Islet precursor cell (in vitro differentiated cells): ENCODE data around the gene PIEZO2.

Experiments used
- DNase-seq: peaks from one replicate; pipeline ENCODE4 v3.0.0-alpha.2; 2018

The PIEZO2 gene

DNA sequence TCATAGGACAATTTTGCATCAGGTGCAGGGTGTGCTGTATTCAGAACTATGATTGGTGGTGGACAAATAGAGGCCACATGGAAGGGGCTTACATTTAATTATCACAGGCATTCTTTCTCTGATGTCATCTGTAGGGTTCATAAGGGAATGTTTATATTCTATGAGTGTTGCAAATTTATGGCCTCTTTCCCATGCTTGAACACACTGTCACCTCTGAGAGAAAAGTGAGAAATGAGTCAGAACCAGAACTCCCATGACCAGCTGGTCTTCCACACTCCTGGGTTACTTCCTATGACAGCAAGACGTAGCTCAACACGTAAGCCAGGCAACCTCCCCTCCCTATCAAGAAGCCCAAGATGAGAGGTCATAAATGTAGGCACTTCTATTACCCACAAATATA lies 310.8 kb downstream of the PIEZO2 start:
- DNase-seq, result no peak

DNA sequence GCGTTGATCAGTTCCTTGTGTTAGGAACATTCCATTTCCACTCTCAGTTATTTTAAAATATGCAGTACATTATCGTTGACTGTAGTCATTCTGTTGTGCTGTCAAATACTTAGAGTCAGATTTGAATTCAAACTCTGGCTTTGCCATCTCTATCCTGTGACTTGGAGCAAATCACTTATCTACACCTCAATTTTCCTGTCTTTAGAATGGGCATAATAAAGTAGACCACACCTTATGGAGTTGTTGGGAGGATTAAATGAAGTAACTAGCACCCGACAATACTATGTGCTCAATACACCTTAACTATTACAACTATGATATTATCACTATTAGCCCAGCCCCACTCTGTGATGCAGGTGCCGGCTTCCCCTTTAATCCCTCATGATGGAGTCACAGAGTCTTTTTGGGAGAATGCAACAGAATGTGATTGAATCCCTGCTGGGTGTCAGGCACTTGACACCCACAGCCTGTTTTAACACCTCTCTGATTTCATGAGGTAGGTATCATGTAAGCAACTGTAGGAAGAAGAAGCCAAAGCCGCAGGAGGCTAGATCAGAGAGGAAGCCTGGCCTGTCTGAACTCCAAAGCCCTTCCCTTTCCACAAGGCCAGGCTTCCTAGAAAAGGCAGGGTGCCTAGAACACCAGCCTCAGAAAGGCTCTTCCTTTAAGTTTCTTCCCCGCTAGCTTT lies 315.1 kb downstream of the PIEZO2 start:
- no peak for DNase-seq

DNA sequence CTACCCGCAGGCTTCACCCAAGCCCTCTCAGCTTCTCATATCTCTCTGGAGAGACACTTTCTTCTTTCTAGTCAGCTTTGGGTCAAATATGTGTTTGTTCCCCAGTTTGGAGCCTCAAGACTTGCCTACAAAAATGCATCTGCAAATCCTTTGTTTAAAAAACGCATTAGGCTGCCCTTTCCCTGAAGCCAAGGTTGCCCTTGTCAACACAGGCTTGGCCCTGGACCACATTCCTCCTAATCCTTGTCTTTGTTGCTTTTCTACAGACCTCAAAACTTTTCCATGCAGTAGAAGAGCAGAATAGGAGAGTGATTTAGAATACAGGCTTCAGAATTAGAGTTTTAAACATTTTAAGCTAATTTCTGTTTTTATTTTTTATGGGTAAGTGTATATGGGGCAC lies 315.7 kb downstream of the PIEZO2 start:
- no peak for DNase-seq

DNA sequence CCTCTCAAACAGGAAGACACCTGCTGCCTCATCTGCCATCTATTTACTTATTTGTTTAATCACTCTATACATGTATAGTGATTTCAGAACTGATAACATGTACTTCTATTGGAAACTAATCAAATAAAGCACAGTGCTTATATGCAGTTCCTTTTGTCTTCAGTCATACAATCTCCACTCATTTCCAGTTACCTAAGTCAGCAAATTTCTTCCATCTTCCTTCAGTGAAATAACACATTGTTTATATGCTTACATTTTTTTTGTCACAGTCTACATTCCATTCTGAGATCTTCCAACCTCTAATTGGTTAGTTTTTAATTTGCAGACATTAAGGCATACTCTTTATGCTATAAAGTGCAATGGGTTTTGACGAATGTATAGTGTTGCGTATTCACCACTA lies 323.0 kb downstream of the PIEZO2 start:
- DNase-seq, result no peak

DNA sequence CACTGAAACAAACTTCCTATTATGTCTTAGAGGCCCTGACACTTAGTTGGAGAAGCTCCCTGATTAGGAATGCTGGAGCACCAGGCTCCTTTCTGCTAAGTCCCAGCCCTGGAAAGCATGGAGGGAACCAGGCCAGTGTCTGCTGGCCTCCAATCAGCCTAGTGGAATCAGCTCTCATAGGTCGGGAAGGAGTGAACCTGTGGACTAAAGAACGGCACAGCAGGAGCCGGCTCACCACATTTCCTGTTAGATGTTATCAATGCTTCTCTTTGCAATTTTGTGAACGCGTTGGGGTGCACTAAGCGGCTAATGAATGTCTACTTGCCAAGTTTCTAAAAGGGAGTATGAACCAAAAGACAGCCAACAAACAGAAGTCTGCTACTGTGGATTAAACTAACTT lies 326.9 kb downstream of the PIEZO2 start:
- peak; percentile 64 for DNase-seq

DNA sequence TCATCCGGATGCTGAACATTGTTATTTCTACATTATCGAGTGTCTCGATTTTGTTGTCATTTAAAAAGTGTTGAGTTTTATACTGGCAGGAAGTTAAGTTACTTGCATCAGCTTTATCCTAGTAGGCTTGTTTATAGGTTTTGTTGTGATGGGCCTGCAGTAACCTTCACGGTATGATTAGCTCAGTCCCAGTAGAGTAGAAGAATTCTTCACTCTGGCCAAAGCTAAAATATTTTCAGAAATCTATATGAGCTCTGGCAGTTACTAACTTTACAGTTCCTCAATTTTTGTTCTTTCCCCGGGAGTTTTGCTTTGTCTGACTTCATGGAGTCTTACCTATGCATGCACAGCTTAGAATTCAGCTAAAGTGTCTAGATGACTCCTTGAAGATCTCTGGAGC lies 328.7 kb downstream of the PIEZO2 start:
- no peak for DNase-seq

DNA sequence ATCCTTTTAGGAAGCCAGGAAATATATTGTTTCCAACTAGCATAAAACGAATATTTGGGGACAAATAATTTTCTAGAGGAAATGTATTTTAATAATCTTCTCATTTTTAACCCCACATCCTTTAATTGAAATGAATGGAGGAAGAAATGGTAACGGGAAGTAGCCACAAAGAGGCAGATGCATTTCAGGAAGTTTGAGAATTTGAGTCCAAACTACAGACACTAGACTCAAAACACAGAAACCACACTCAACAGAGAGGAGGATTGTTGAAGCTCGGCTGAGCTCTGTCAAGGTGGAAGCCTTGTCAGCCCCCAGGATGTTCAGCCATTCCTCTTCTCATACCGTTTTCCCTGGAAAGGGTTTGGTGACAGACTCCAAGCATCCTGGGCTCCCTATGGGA lies 335.0 kb downstream of the PIEZO2 start:
- no peak for DNase-seq

DNA sequence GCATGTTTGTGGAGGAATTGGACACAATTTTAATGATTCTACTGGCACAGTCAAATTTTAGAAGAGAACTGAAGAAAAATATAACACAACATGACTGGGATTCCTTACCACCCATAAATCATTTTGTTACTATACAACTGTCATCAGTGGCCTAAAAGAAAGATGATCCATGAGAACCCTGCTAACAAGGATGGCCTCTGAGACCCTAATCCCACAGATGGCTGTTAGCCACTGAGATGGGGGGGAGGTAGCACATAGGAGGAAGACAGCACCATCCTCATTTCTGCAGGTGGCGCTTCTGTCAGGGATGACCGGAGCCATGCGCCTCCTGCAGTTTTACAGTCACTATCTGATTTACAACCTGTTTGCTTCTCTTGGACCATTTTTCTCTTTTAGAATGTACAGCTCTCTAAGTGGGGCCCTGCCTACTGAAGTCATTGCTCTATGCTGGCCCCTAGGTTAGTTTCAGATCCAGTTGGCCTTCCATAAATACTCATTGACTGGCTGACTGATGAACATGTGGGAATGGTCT lies 343.7 kb downstream of the PIEZO2 start:
- DNase-seq, result no peak

DNA sequence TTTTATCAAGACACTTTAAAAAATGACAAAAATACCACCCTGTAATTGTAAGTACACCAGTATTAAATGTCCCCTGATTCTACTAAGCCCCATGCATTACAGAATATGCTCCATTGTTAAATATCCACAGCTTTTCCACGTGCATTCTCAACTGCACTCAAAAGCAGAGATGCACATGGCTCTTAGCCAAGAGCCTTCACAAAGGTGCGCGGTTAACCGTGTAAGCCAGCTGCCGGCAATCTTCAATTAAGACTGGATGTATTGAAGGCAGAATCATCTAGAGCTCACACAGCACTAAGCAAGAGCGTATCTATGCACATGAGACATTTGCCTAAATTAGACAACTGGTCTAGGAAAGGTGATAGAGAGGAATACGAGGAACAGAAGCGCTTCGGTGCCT lies 345.2 kb downstream of the PIEZO2 start:
- no peak for DNase-seq

DNA sequence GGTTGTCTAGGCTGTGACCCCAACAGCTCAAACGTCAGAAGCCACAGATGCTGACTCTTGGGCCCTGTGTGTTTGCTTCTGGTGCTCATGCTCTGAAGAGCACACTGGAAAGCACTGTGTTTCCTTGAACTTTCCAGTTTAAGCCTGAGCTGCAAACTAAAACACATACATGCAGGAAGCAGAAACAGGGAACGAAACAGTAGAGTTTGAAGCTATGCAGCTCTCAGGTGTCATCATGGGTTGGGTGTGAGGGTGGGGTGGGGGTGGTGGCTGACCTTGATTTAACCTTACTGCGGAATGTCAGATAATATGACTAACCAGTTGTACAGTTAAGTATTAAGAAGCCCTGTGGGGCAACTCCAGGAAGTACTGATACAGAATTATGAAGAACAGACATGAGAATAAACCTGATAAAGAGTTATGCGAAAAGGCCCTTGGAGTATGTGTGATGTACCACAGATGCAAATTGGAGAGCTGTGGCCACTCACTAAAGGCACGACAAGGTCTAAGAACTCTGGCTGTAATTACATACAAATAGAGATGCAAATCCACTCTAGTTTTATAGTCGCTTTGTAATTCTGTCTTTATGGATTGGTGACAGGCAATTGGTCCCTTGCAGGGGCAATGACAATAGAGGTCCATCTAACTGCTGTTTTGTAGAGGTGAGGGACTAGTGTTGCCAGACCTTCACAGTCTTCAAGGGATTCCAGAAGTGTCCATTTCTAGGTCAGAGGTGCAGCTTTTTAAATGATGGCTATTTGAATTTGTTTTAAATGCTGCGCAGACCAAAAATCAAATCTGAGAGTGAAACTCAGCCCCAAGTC lies 350.4 kb downstream of the PIEZO2 start:
- DNase-seq, result no peak

DNA sequence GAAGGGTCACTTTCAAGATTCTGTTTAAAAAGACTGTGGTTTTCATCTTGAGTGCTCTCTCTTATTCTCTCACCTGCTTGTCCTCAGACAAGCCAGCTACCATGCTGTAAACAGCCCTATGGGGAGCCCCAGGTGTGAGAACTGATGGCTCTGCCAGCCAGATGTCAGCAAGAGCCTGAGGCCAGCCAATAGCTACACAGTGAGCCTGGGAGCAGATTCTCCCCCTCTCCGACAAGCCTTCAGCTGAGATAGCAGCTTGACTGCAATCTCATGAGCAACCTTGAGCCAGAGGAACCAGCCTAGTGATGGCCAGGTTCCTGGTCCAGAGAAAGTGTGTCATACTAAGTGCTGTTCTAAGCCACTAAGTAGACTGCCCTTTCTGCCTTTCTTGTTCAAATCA lies 351.5 kb downstream of the PIEZO2 start:
- DNase-seq, result no peak

DNA sequence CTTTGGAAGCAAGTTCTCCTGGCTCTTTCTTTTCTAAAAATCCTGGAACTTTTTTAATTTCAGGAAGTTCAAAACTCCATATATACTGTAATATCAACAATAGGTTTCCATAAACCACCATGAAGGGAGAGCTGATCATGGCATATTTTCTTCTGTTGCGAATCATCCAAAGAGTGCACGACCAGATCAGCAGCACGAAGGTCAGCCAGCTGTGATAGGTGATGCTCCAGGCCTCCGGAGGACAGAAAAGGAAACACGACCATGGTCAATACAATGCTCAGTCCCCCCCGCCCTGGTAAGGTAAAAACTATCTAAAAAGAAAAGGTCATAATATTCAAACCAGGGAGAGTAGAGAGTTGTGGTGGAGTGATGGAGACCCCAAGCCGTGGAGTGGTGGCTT lies 354.6 kb downstream of the PIEZO2 start:
- DNase-seq, result no peak

DNA sequence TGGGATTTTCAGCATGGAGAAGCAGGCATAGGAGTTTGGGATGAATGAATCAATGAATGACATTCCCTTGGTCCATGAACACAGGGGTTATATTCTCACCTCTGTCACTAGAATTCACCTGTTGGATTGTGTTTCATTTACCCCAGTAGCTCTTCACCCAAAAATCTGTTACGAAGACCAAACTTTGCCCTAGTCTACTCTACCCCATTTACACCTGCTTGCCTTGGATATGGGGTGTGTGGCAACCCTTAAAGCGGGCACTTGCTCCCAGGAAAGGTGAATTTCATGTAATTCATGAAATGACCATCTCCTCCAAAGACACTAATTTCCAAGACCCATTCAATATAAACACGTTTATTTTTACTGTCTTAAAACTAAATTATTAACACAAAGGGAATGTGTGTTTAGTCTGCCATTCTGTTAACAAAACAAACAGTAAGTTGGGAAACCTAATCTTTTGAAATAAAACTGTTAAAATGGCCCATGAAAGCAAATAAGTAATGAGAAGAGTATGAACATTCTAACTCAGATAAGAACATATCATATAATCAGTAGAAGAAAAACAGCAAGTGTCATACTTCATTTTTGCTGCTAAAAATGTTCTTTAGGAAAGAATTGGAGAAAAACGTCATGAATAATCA lies 355.5 kb downstream of the PIEZO2 start:
- no peak for DNase-seq

DNA sequence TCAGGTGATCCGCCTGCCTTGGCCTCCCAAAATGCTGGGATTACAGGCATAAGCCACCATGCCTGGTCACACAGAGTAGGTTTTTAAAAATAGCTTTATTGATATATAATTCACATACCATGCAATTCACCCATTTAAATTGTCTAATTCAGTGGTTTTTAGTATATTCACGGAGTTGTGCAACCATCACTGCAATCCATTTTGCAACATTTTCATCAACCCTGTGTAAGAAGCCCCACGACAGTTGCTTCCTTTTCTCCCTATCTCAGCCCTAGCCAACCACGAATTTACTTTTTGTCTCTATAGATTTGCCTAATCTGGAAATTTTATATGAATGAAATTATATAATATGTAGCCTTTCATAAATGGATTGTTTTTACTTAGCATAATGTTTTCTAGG lies 357.2 kb downstream of the PIEZO2 start:
- no peak for DNase-seq

DNA sequence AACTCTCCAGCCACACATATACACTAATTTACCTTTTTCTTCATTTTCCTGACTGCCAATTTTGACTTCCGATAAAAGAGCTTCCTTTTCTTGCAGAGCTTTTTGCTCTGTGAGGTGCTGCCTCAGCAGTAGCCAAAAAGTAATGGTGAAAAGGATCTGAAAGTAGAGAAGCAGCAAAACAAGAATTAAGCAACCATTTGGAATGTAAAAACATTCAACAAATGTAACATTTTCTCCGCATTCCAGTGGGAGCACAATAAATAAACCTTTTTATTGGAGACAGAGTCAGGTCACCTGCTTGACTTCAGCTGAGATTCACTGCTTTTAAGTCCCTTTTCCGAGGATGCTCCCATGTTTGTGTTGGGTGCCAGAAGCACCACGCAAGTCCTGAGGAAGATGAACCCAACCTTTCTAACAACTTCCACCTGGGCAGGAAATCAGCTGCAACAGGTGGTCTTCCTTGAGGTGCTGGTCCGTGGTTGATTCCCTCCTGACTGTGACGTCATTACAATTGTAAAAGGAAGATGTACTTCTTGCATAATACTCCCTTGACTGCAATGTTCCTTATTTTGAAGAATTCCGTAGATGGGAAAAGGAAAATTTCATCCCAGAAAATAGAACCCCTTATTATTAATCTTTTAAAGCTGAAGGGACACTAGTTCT lies 358.1 kb downstream of the PIEZO2 start:
- DNase-seq, result no peak

DNA sequence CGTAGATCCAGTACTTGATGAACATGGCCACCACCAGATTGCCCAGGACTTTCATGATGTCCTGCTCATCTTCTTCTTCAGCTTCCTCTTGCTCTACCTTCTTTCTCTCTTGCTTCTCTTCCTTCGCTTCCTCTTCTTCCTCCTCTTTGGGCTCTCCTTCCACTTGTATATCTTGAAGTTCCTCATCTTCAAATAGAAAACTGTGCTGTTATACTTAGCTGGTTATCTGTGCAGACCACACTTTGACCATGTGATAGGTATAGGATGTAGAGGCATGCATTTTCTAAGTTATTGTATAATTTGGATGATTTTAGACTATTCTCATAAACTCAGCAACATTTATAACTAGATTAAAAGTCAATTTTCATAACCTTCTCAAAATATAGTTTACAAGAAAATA lies 360.2 kb downstream of the PIEZO2 start:
- DNase-seq, result no peak

DNA sequence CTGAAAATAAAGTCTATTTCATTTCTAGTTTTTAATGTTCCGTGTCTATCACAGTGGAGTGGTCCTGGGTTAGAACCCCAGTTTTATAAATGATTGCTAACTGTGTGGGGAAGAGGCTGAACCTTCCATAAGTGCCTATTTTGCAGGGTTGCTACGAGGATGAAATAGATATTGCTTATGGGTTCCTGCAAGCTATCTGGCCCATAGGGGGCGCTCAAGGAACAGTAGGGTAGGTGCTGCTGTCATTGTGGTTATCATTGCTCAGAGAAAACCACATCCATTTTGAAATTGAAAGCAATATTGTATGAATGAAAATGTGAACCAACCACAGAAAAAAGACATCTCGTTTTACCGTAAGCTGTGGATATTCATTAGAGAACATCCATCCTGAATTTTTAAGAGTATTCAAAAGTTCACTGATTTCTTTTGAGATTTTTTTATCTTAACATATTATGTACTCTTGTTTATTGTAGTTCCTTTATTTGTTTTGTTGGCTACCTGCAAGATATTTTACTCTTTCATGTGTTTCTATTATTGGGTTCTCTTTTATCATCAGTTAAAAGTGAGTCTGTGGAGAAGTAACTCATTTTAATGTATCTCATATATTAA lies 362.0 kb downstream of the PIEZO2 start:
- peak; percentile 79 for DNase-seq

DNA sequence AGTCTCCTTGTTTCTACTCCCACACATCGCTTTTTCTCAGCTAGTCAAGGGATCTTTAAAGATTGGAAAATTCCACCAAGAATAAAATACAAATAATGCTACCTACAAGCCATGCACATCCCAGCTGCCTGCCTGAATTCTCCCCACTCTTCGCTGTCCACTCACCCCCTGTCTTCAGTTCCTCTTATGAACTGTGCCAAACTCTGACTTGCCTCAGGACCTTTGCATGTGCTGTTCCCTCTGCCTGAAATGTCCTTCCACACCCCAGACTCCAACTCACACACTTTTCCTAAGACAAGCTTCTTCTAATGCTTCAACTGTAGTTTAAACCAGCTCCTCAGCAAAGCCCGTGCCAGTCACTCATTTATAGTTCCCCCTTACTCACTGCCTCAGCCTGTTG lies 363.6 kb downstream of the PIEZO2 start:
- no peak for DNase-seq

DNA sequence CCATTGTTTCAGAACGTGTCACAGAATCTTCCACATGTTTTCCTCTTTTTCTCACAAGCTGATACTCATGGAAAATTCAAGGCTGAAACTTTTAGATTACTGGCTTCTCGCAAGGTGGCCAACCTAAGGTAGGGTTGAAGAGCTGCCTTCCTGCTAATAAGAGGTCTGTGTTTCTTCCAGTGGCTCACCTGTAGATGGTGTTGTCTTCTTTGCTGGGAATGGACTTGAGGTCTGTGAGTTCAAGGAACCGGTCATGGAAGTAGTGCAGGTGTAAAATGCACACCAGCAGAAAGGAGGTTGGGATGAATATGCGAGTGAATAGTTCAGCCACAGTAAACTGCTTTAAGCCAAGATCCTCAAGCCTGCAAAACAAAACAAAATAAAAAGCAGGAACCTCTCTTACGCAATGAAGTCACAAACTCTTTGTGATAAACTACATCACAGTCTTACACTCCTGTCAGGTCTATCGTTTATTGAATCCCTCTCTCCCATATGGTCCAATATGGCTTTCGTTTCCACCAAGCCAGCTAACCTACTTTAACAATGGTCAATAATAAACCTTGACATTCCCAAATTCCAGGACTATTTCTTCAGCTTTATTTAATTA lies 364.7 kb downstream of the PIEZO2 start:
- no peak for DNase-seq

DNA sequence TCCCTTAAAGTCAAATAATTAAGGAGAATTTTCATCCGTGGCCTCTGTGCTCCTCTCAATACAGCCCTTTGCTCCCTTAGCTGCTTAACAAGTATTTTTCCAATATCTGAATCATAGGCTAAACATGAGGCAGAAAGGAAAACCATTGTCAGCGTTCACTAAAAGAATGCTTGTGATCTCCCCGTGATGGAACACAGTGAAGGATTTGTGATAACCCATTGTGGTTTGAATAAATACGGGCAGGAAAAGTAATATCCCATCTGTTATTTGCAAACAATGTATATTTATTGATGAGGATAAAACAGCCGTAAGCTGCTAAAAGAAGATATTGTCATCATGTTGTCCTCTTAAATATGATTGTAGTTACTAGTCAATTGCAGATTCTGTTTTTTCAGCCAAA lies 365.4 kb downstream of the PIEZO2 start:
- DNase-seq, result no peak

DNA sequence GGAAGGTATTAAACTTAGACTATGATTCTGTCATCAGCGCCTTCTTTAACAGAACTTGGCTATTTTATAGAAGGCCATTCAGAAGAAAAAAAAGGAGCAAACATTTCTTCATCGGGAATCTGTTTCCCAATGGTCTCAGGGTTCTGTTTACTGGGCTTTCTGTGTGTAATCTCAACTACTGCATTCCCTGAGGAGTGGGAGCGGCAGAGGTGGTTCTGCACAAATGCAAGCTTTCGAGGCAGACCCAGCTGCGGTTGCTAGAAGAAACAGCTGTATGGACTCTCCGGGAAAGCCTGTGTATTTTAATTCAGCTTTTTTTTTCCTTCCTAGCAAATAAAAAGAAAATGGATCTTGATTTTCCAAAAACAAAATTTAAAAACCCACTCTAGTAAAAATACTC lies 372.9 kb downstream of the PIEZO2 start:
- no peak for DNase-seq

DNA sequence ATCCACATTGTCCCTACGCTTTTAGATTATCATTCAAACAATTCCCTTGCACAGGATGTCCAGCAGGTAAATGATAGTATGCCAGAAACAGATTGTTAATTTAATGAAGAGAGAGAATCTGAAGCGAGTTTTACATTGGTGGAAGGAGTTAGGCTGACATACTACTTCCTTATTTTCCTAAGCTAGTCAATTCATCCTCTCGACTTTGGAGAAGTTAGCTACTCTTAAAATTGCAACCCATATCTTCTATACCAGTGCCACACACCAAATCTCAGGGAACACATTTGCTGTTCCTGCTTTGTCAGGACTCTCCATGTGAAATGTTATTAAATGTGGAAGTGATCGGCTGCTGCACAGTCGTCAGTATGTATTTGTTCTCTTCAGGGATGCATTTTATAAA lies 374.3 kb downstream of the PIEZO2 start:
- DNase-seq, result no peak
